HG02840 (cell line): ENCODE measurements around the gene SNTB2.

Source experiments
- ATAC-seq: cut with Tn5 transposase; IDR thresholded peaks from one replicate; pipeline ENCODE4 v1.9.1; 2021; ENCODE audit warnings: mild to moderate bottlenecking, moderate library complexity, moderate number of reproducible peaks; ENCODE audit not compliant: unreplicated experiment, low FRiP score

Gene SNTB2

DNA sequence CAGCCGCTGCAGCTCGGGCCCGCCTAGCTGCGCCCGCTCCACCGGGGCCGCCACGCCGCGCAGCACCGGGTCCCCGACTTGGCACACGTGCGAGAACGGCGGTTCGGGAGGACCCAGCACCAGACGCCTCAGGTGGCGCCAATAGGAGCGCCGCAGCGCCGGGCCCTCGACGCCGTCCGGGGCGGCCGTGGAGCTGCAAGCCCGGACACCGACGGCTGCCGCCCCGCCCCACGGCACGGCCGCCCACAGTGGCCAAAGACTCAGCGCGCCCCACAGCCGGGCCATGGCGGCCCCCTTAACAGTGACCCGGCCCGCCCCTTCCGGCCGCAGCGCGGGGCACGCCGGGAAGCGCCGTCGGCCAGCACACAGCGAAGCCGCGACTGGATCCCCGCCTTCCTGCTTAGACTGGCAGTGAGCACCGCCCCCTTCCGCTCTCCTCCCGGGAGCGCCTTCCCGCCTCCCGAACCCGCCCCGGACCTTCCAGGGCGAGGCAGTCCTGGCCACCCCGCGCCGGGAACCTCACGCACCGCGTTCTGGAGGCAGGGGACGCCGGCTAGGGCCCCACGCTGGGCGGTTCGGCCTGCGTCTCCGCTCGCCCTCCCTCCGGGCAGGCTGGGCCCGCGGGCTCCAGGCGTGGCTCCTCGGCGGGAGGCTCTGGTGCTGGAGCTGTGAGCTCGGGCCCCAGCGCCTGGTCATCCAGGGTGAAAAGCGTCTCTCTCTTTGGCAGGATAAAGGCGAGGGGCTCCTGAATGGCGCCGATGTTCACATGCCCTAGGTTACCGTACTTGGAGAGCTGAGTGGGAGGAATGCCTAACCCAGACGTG is 143.5 kb downstream of the SNTB2 start, which contains the start of gene PDF:
PDF (minus strand) TSS at position 303 of the 824 bp plus-strand sequence; CDS start at position 285, 18 bp downstream.
- peak; percentile 89 for ATAC-seq

DNA sequence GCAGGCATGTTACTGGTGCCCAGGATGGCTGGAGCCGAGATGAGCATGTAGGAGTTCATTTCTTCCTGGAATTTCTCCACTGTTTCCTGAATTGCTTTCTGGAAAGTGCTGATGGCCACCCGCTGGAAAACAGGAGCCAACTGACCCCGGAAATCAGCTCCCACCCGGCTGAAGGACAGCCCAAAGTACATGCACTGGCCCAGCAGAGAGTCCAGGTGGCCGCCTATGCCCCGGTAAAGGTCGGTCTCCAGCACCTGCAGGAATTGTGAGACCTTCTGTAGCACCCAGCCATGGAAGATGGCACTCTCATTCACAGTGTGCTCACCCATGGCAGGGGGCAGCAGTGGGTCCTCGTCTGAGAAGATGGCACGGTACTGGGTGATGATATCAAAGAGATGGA is 147.7 kb downstream of the SNTB2 start:
- no peak for ATAC-seq

DNA sequence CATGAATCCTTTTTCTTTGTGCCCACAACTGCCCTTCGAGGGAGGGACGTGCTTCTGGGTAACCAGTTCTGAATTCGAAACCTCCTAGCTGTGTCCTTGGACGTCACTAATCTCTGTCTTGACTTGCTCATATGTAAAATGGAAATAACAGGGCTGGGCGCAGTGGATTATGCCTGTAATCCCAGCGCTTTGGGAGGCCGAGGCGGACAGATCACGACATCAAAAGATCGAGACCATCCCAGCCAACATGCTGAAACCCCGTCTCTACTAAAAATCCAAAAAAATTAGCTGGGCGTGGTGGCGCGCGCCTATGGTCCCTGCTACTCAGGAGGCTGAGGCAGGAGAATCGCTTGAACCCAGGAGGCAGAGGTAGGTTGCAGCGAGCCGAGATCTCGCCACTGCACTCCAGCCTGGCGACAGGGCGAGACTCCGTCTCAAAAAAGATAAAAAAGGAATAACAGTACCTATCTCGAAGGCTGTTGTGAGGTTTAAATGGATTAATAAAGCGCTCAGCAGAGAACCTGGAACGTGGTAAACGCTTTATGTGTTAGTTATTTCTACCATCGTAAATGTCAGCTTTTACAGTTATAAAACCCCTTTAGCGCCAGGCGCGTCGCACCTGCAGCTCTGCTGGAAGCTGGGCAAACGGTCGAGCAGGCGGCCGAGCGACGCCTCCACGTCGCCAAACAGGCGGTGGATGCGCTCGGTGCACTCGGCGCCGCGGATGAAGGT is 151.8 kb downstream of the SNTB2 start:
- no peak for ATAC-seq

GRCh38 chr16:69339289-69340094 is 152.5 kb downstream of the SNTB2 start, which contains the start of the genes COG8 and NIP7:
TSS of gene COG8 (minus strand) at chr16:69339564. CDS start at chr16:69339552, 12 bp downstream.
TSS of gene NIP7 (plus strand) at chr16:69339772. CDS start at chr16:69339830, 58 bp downstream.
- peak; percentile 87 for ATAC-seq

- ATAC-seq, result no peak
These were observed 153.2 kb downstream of the SNTB2 start for GRCh38 chr16:69340095-69340644.

- no peak for ATAC-seq
These were observed 157.2 kb downstream of the SNTB2 start for GRCh38 chr16:69344171-69344570.

GRCh38 chr16:69345923-69346322 is 159.0 kb downstream of the SNTB2 start:
- no peak for ATAC-seq

DNA sequence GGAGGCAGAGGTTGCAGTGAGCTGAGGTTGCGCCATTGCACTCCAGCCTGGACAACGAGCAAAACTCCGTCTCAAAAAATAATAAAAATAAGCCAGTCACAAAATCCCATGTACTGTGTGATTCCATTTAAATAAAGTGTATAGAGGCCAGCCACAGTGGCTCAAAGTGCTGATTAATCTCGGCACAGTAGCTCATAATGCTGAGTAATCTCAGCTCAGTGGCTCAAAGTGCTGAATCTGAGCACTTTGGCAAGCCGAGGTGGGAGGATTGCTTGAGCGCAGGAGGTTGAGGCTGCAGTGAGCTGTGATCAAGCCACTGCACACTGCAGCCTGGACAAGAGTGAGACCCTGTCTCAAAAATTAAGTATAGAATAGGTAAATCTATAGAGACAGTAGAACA is 159.7 kb downstream of the SNTB2 start:
- no peak for ATAC-seq

- no peak for ATAC-seq
These were observed 161.3 kb downstream of the SNTB2 start for GRCh38 chr16:69348222-69348621.

GRCh38 chr16:69349536-69349935 is 162.6 kb downstream of the SNTB2 start:
- no peak for ATAC-seq

DNA sequence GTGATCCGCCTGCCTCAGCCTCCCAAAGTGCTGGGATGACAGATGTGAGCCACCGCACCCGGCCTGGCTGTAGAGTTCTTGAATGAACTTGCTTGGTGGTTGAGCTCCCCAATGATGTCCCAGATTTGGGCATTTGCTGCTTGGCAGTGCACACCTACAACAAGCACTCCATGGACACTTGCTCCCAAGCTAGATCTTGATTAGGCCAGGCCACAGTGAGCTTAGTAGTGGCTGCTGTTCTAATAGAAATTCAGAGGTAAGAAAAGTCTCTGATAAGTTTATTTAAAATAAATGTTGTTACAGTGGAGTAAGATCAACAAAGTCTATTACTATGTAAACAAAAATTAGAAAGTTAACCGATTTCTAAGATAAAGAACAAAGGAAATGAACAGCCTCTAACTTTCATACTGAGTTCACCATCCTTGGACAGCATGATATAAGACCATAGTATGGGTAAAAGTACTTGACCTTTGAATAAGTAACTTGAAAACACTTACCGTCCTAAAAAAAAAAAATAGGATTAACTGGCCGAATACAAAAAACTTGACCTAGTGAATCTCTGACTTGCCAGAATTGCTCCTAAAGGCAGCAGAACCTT is 163.7 kb downstream of the SNTB2 start:
- ATAC-seq, result no peak

DNA sequence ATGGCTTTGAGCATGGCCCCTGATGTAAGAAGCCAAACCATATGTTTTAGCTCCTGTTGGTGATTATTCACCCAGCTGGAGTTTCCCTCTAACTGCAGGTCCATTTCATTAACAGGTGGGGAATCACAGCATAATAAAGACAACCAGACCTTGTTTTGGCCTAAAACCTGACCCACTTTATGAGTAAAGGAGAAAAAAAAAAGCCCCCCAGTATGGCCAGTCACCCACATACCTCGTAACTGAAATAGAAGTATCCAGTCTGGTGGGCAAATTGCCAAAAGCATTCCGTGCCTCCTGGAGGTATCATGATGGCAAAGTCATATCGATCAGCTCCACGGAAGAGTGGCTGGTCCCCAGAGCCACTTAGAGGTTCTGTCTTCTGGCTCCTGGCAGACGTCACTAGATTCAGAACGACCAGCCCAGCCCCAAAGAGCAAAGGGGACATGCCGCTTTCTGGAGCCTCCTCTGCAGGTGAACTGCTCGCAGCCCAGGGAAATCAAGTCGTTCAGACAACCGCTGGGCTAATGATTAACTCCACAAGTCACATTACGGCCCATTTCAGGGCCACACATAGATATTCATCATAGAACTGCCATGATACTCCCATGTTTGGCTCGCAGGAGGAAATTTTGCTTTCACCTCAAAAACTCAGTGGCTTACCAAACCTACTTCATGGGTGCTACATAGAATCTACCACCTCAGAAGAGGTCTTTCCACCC is 164.5 kb downstream of the SNTB2 start, which contains the start of gene TMED6:
TMED6 (minus strand) TSS at position 478 of the 719 bp plus-strand sequence; CDS start at position 445, 33 bp downstream.
- no peak for ATAC-seq
